Activated naive CD8-positive, alpha-beta T cell treated with anti-CD3 and anti-CD28 coated beads, Interleukin-2, amount 10 ng/mL, durations not matched to agents 7 days and 5 days (primary cell): ENCODE results near the gene GGA1. TPM values are rescaled to one million over a fixed set of nuclear protein-coding genes. Genes with fewer than 3 reads are reported as not detected.
"Not testable (repeated sequence)": the region's sequence is repeated elsewhere in the genome, so short reads cannot be mapped to it uniquely, and the experiment has no call there.

Experiments
- ATAC-seq: fragments of 150-1000 bp; cut with Tn5 transposase; one replicate; pipeline ENCODE4 v1.10.0; 2021; ENCODE audit warnings: low read depth, moderate library complexity
- POLR2A ChIA-PET: fragments of 350-600 bp; sonication (Branson Sonifier 250); formaldehyde crosslinking; loops from one replicate; lab custom pipeline; 2021; ENCODE audit warnings: antibody characterized with exemption; lab: Charles Lee
- DNase-seq: peaks from one replicate; pipeline ENCODE4 v3.0.0; 2021
- H3K27ac Mint-ChIP-seq: one replicate; pipeline ENCODE4 v1.8.0; 2022; ENCODE audit warnings: mild to moderate bottlenecking, mixed read lengths
- H3K27me3 Mint-ChIP-seq: one replicate; pipeline ENCODE4 v1.8.0; 2022; ENCODE audit warnings: mild to moderate bottlenecking, moderate library complexity, mixed read lengths
- H3K36me3 Mint-ChIP-seq: one replicate; pipeline ENCODE4 v1.8.0; 2021; ENCODE audit warnings: mild to moderate bottlenecking, mixed read lengths
- H3K4me1 Mint-ChIP-seq: one replicate; pipeline ENCODE4 v1.8.0; 2021; ENCODE audit warnings: mixed read lengths
- H3K4me3 Mint-ChIP-seq: one replicate; pipeline ENCODE4 v1.8.0; 2022; ENCODE audit warnings: mild to moderate bottlenecking, moderate library complexity, mixed read lengths
- H3K9me3 Mint-ChIP-seq: one replicate; pipeline ENCODE4 v1.8.0; 2021; ENCODE audit warnings: mixed read lengths
- total RNA-seq, 2 experiments: library from RNA; stranded (reverse); gene quantifications; one replicate each; pipeline ENCODE4 v1.2.3, GENCODE V29; 2021

The GGA1 gene
- total RNA-seq, 2 experiments from 2014 or later: 75.3 to 79.5 TPM

DNA sequence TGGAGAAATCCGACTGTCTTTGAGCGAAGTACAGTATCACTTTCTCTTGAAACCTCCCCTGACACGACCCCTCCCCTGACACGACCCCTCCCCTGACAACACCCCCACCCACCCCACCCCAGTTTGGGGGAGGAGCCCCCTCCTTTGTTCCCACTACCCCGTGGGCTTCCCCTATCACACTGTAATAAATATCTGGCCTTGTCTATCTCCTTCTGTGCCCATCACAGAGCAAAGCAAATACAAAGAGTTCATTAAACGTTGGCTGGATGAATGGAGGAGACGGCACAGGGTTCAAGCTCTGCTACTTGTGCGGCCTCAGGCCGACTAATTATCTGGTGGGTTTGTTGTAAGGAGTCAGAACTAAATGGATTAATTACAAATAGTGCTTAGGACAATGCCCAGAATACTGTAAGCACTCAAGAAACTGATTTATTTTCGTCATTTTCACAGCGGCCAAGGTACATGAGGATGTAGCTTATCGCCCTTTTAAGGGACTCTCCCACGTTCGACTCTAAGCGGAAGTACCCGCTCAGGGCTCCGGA is 628 bp upstream of the GGA1 start:
- Mint-ChIP-seq H3K9me3 (no peaks in the 10 kb centered on the region), H3K4me1 (peaks cover 50% of the 10 kb centered on the region), H3K4me3 (peak overlapping the region; percentile 80), H3K36me3 (no peaks in the 10 kb centered on the region), H3K27ac (peak overlapping the region; percentile 98), H3K27me3 (peaks cover 10% of the 10 kb centered on the region)
- POLR2A ChIA-PET: interaction anchor here (0.5 to 4.5 kb wide), 23 partner anchors 16 to 727 kb away, joined by 3 to 51 read pairs (median 6); partner anchors contain the start of genes LGALS1, NOL12, PDXP and RAC2
- ATAC-seq (peak; percentile 6), DNase-seq (no peak)

- DNase-seq (peak; percentile 47), ATAC-seq (peak; percentile 5)
- Mint-ChIP-seq H3K36me3 (peaks cover 2% of the 10 kb centered on the region), H3K27ac (peak overlapping the region; percentile 95), H3K4me1 (peaks cover 45% of the 10 kb centered on the region), H3K27me3 (no peaks in the 10 kb centered on the region), H3K9me3 (no peaks in the 10 kb centered on the region), H3K4me3 (peak overlapping the region; percentile 95)
- POLR2A ChIA-PET: interaction anchor here (0.7 to 4.5 kb wide), 17 partner anchors 10 to 234 kb away, joined by 3 to 51 read pairs (median 6); partner anchors contain the start of genes GCAT, LGALS1, PDXP and SH3BP1
Observed at GRCh38 chr22:37609240-37610152, 862 bp downstream of the GGA1 start.

GRCh38 chr22:37610153-37610475 is 1.5 kb downstream of the GGA1 start:
- Mint-ChIP-seq H3K4me3 (peak overlapping the region; percentile 95), H3K27ac (peak overlapping the region; percentile 95), H3K4me1 (peaks cover 40% of the 10 kb centered on the region)
- DNase-seq, H3K36me3 Mint-ChIP-seq, H3K9me3 Mint-ChIP-seq, ATAC-seq, H3K27me3 Mint-ChIP-seq: not testable (repeated sequence)
- POLR2A ChIA-PET: interaction anchor here (1.4 to 4.5 kb wide), 7 partner anchors 16 to 63 kb away, joined by 3 to 51 read pairs (median 18); partner anchors contain the start of genes PDXP and SH3BP1

- no peak overlapping the region for H3K27ac Mint-ChIP-seq
- DNase-seq: no peak
- peaks cover 5% of the 10 kb centered on the region for H3K36me3 Mint-ChIP-seq
- peak overlapping the region; percentile 95 for H3K4me3 Mint-ChIP-seq
- H3K4me1 Mint-ChIP-seq: peaks cover 35% of the 10 kb centered on the region
- POLR2A ChIA-PET: interaction anchor here (0.6 to 4.5 kb wide), 8 partner anchors 16 to 62 kb away, joined by 3 to 51 read pairs (median 17); partner anchors contain the start of genes PDXP and SH3BP1
- ATAC-seq: no peak
- H3K27me3 Mint-ChIP-seq: no peaks in the 10 kb centered on the region
- no peaks in the 10 kb centered on the region for H3K9me3 Mint-ChIP-seq
Observed at GRCh38 chr22:37610480-37611129, 2.0 kb downstream of the GGA1 start.

- no peak overlapping the region for H3K4me3 Mint-ChIP-seq
- POLR2A ChIA-PET: interaction anchor here (0.6 kb wide), 1 partner anchor 57 kb away, joined by 4 read pairs; no protein-coding TSS in a partner anchor
- no peak for ATAC-seq
- peak overlapping the region; percentile 21 for H3K27ac Mint-ChIP-seq
- no peaks in the 10 kb centered on the region for H3K9me3 Mint-ChIP-seq
- H3K4me1 Mint-ChIP-seq: peaks cover 29% of the 10 kb centered on the region
- H3K36me3 Mint-ChIP-seq: peaks cover 5% of the 10 kb centered on the region
- DNase-seq: no peak
- H3K27me3 Mint-ChIP-seq: no peaks in the 10 kb centered on the region
Observed at GRCh38 chr22:37611207-37611606, 2.6 kb downstream of the GGA1 start.

GRCh38 chr22:37616201-37617083 is 7.8 kb downstream of the GGA1 start:
- DNase-seq: no peak
- H3K27ac Mint-ChIP-seq: no peak overlapping the region
- no peaks in the 10 kb centered on the region for H3K9me3 Mint-ChIP-seq

GRCh38 chr22:37617431-37617830 is 8.8 kb downstream of the GGA1 start:
- DNase-seq: no peak
- Mint-ChIP-seq H3K36me3 (peaks cover 10% of the 10 kb centered on the region), H3K4me1 (peaks cover 3% of the 10 kb centered on the region), H3K27ac (no peak overlapping the region), H3K9me3 (no peaks in the 10 kb centered on the region), H3K4me3 (no peak overlapping the region), H3K27me3 (no peaks in the 10 kb centered on the region)
- POLR2A ChIA-PET: interaction anchor here (0.8 to 1.5 kb wide), 2 partner anchors 25 to 57 kb away, joined by 3 to 7 read pairs; no protein-coding TSS in a partner anchor
- ATAC-seq: no peak

More at GRCh38 chr22:37616201-37617083, 7.8 kb downstream of the GGA1 start:
- ATAC-seq: no peak
- Mint-ChIP-seq H3K27me3 (no peaks in the 10 kb centered on the region), H3K36me3 (peaks cover 10% of the 10 kb centered on the region), H3K4me1 (peaks cover 3% of the 10 kb centered on the region), H3K4me3 (no peak overlapping the region)
- POLR2A ChIA-PET: interaction anchor here (1.1 to 1.5 kb wide), 3 partner anchors 11 to 26 kb away, joined by 4 to 7 read pairs (median 4); no protein-coding TSS in a partner anchor

GRCh38 chr22:37618072-37618656 is 9.5 kb downstream of the GGA1 start:
- DNase-seq (no peak), ATAC-seq (no peak)
- no peak overlapping the region for H3K4me3 Mint-ChIP-seq
- POLR2A ChIA-PET: interaction anchor here (0.8 kb wide), 1 partner anchor 57 kb away, joined by 3 read pairs; no protein-coding TSS in a partner anchor
- no peak overlapping the region for H3K27ac Mint-ChIP-seq
- H3K4me1 Mint-ChIP-seq: no peaks in the 10 kb centered on the region
- no peaks in the 10 kb centered on the region for H3K9me3 Mint-ChIP-seq
- H3K27me3 Mint-ChIP-seq: no peaks in the 10 kb centered on the region
- peaks cover 10% of the 10 kb centered on the region for H3K36me3 Mint-ChIP-seq

DNA sequence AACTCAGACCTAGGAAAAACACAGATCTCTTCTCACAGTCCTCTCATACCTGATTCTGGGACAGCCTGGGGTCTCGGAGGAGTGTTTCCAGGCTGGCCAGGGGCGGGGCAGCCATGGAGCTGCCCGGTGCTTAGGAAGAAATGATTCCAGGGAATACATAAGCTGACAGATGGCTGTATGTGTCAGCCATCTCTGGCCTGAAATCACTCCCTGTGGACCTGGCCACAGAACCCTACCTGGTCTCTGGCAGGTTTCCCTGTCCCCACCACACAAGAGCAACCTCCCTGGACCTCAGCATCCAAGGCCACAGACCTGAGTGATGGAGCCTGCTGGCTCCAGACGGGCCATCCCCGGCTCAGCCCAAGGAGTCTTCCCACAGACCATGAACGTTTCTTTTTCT is 10.0 kb downstream of the GGA1 start:
- no peak for ATAC-seq
- no peak for DNase-seq

DNA sequence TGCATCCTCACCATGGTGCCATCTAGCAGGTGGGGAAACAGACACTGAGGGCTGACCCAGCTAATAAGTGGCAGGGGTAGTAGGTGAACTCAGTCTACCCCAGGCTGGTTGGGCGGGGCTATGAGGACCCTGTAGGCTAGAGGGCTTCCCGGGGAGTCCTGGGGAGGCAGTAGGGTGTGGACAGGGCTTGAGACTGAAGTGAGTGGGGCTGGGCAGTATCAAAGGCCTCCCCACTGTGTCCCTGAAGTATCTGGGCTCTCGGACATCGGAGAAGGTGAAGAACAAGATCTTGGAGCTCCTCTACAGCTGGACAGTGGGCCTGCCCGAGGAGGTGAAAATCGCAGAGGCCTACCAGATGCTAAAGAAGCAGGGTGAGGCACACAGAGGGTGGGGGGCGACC is 11.4 kb downstream of the GGA1 start:
- Mint-ChIP-seq H3K4me3 (no peak overlapping the region), H3K9me3 (no peaks in the 10 kb centered on the region), H3K27ac (peak overlapping the region; percentile 42), H3K36me3 (peaks cover 8% of the 10 kb centered on the region), H3K27me3 (no peaks in the 10 kb centered on the region), H3K4me1 (peaks cover 5% of the 10 kb centered on the region)
- DNase-seq: no peak
- ATAC-seq: no peak
- POLR2A ChIA-PET: interaction anchor here (0.5 to 1.8 kb wide), 4 partner anchors 11 to 470 kb away, joined by 3 to 5 read pairs (median 4); partner anchors contain the start of gene IL2RB

More for the DNA sequence above, 10.0 kb downstream of the GGA1 start:
- Mint-ChIP-seq H3K36me3 (peaks cover 9% of the 10 kb centered on the region), H3K4me3 (no peak overlapping the region), H3K4me1 (peaks cover under 1% of the 10 kb centered on the region), H3K27me3 (no peaks in the 10 kb centered on the region), H3K9me3 (no peaks in the 10 kb centered on the region), H3K27ac (no peak overlapping the region)
- POLR2A ChIA-PET: interaction anchor here (1.3 kb wide), 1 partner anchor 9 kb away, joined by 3 read pairs; no protein-coding TSS in a partner anchor

- DNase-seq (no peak), ATAC-seq (no peak)
- POLR2A ChIA-PET: interaction anchor here (0.6 to 1.8 kb wide), 4 partner anchors 12 to 56 kb away, joined by 3 to 5 read pairs (median 4); partner anchors contain the start of gene LGALS1
- Mint-ChIP-seq H3K9me3 (no peaks in the 10 kb centered on the region), H3K36me3 (peaks cover 11% of the 10 kb centered on the region), H3K4me1 (peaks cover 11% of the 10 kb centered on the region), H3K27ac (no peak overlapping the region), H3K4me3 (no peak overlapping the region), H3K27me3 (no peaks in the 10 kb centered on the region)
Observed at GRCh38 chr22:37621352-37621860, 12.8 kb downstream of the GGA1 start.
